ENCODE results near the gene BAG3. TPM values are rescaled to one million over a fixed set of nuclear protein-coding genes. Genes with fewer than 3 reads are reported as not detected.

The BAG3 gene
- total and polyA plus RNA-seq, 9 of the 15 experiments (the other 6 are each of a cell fraction or from before 2014, with no cell fraction given): 2.6 to 27.4 (median 7.2) TPM

DNA sequence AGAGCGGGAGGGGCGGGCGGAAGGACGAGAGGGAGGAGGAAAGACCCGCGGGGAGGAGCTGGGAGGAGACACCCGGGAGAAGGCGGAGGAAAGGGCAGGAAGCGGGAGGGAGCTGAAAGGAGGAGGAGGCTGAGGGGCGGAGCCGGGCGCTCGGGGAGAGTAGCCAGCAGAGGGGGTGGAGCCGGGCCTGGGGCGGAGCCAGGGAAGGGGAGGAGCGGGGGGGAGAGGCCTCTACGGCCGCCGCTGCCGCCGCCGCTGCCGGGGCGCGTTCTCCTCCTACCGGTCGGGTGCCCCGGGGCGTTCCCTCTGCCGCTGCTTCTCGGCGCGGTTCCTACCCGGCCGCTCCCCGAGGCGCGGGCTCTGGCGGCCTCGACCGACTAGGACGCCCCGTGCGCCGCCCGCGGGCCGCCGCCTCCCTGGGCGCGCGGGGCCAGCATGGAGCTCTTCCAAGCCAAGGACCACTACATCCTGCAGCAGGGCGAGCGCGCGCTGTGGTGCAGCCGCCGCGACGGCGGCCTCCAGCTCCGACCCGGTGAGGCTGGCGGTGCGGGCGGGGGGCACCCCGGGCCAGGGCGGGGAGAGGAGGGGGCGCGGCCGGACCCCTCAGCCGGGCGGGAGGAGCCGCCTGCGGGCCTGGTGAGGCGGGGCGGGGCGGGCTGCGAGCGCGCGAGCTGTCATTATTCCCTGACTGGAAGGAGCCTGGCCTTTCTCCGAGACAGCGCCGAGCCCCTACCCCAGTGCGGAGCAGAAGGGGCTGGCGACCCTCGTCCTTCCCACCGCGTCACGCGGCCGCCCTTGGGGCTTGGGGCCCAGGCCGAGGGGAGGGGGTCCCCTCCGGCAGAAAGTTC, 74.9 kb downstream of the BAG3 start, which contains the start of gene INPP5F (continued):
- TF ChIP-seq, protein P1, sequence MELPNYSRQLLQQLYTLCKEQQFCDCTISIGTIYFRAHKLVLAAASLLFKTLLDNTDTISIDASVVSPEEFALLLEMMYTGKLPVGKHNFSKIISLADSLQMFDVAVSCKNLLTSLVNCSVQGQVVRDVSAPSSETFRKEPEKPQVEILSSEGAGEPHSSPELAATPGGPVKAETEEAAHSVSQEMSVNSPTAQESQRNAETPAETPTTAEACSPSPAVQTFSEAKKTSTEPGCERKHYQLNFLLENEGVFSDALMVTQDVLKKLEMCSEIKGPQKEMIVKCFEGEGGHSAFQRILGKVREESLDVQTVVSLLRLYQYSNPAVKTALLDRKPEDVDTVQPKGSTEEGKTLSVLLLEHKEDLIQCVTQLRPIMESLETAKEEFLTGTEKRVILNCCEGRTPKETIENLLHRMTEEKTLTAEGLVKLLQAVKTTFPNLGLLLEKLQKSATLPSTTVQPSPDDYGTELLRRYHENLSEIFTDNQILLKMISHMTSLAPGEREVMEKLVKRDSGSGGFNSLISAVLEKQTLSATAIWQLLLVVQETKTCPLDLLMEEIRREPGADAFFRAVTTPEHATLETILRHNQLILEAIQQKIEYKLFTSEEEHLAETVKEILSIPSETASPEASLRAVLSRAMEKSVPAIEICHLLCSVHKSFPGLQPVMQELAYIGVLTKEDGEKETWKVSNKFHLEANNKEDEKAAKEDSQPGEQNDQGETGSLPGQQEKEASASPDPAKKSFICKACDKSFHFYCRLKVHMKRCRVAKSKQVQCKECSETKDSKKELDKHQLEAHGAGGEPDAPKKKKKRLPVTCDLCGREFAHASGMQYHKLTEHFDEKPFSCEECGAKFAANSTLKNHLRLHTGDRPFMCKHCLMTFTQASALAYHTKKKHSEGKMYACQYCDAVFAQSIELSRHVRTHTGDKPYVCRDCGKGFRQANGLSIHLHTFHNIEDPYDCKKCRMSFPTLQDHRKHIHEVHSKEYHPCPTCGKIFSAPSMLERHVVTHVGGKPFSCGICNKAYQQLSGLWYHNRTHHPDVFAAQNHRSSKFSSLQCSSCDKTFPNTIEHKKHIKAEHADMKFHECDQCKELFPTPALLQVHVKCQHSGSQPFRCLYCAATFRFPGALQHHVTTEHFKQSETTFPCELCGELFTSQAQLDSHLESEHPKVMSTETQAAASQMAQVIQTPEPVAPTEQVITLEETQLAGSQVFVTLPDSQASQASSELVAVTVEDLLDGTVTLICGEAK (IDR thresholded peaks at IDR 0.05): peak; percentile 72; the same call in 1 of the 2 replicates
- TF ChIP-seq, protein P1 (CRISPR knock-in tag; IDR thresholded peaks at IDR 0.05): no peak
- TF ChIP-seq ZBTB7A (IDR thresholded peaks at IDR 0.05; ENCODE audit: borderline replicate concordance, control insufficient read depth, low read depth, low read length): peak; percentile 76; the same call in 1 of the 2 replicates
- 0 out of 2 replicates have a peak, but pooled peaks have one; percentile 24 for TF ChIP-seq ETV1 (tag; conservative IDR thresholded peaks at IDR 0.05; ENCODE audit: low read depth)
- TF ChIP-seq MYNN (IDR thresholded peaks at IDR 0.05): no peak
- TF ChIP-seq MYNN (CRISPR knock-in tag; IDR thresholded peaks at IDR 0.05): no peak
- TF ChIP-seq, protein P2, sequence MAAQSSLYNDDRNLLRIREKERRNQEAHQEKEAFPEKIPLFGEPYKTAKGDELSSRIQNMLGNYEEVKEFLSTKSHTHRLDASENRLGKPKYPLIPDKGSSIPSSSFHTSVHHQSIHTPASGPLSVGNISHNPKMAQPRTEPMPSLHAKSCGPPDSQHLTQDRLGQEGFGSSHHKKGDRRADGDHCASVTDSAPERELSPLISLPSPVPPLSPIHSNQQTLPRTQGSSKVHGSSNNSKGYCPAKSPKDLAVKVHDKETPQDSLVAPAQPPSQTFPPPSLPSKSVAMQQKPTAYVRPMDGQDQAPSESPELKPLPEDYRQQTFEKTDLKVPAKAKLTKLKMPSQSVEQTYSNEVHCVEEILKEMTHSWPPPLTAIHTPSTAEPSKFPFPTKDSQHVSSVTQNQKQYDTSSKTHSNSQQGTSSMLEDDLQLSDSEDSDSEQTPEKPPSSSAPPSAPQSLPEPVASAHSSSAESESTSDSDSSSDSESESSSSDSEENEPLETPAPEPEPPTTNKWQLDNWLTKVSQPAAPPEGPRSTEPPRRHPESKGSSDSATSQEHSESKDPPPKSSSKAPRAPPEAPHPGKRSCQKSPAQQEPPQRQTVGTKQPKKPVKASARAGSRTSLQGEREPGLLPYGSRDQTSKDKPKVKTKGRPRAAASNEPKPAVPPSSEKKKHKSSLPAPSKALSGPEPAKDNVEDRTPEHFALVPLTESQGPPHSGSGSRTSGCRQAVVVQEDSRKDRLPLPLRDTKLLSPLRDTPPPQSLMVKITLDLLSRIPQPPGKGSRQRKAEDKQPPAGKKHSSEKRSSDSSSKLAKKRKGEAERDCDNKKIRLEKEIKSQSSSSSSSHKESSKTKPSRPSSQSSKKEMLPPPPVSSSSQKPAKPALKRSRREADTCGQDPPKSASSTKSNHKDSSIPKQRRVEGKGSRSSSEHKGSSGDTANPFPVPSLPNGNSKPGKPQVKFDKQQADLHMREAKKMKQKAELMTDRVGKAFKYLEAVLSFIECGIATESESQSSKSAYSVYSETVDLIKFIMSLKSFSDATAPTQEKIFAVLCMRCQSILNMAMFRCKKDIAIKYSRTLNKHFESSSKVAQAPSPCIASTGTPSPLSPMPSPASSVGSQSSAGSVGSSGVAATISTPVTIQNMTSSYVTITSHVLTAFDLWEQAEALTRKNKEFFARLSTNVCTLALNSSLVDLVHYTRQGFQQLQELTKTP (IDR thresholded peaks at IDR 0.05; ENCODE audit: low read depth in 1 of 2, partially characterized antibody in 2 of 2): no peak
- TF ChIP-seq ZNF384 (IDR thresholded peaks at IDR 0.05; ENCODE audit: low read depth, low read length): no peak
